ENCODE results near the gene DCUN1D2.
"Not testable (repeated sequence)": the region's sequence is repeated elsewhere in the genome, so short reads cannot be mapped to it uniquely, and the experiment has no call there.

Gene DCUN1D2

GRCh38 chr13:113464476-113464875 lies 26.0 kb downstream of the DCUN1D2 start:
- DNase-seq, result no peak

GRCh38 chr13:113461022-113461751 lies 29.3 kb downstream of the DCUN1D2 start:
- DNase-seq, result no peak

GRCh38 chr13:113460599-113460998 lies 29.9 kb downstream of the DCUN1D2 start:
- DNase-seq, result no peak

GRCh38 chr13:113460064-113460555 lies 30.4 kb downstream of the DCUN1D2 start:
- no peak for DNase-seq

- peak in 2 of 4 experiments; percentile 19 to 37 for DNase-seq
Measured at GRCh38 chr13:113458253-113459065, 32.1 kb downstream of the DCUN1D2 start.

GRCh38 chr13:113457510-113457909 lies 33.0 kb downstream of the DCUN1D2 start:
- no peak for DNase-seq

GRCh38 chr13:113456116-113456702 lies 34.3 kb downstream of the DCUN1D2 start:
- no peak for DNase-seq

GRCh38 chr13:113455384-113455783 lies 35.1 kb downstream of the DCUN1D2 start:
- DNase-seq, result no peak

- no peak for DNase-seq
Measured at GRCh38 chr13:113454936-113455335, 35.6 kb downstream of the DCUN1D2 start.

- DNase-seq, result no peak
Measured at GRCh38 chr13:113452942-113453901, 37.3 kb downstream of the DCUN1D2 start, which contains the start of gene ADPRHL1. Gene ADPRHL1 (minus strand): TSS chr13:113453488. CDS start chr13:113453437, 51 bp downstream.

- no peak for DNase-seq
Measured at GRCh38 chr13:113452466-113452865, 38.0 kb downstream of the DCUN1D2 start.

- no peak for DNase-seq
Measured at GRCh38 chr13:113451951-113452421, 38.5 kb downstream of the DCUN1D2 start.

GRCh38 chr13:113450861-113451620 lies 39.5 kb downstream of the DCUN1D2 start:
- DNase-seq, result peak in 1 of 4 experiments; percentile 34

GRCh38 chr13:113450348-113450744 lies 40.2 kb downstream of the DCUN1D2 start:
- not testable (repeated sequence) for DNase-seq

GRCh38 chr13:113449693-113450347 lies 40.7 kb downstream of the DCUN1D2 start:
- DNase-seq, result no peak

- DNase-seq, result peak in 1 of 4 experiments; percentile 9
Measured at GRCh38 chr13:113448885-113449692, 41.4 kb downstream of the DCUN1D2 start.

- no peak for DNase-seq
Measured at GRCh38 chr13:113448545-113448884, 42.0 kb downstream of the DCUN1D2 start.

- no peak for DNase-seq
Measured at GRCh38 chr13:113447596-113447995, 42.9 kb downstream of the DCUN1D2 start.

- no peak for DNase-seq
Measured at GRCh38 chr13:113446488-113446854, 44.0 kb downstream of the DCUN1D2 start.
